SKM-1 treated with dmso at 0.1 percent for 144 hours (cell line): ENCODE data around the gene TAS1R1.

ENCODE experiments used
- DNase-seq: peaks from one replicate; lab custom pipeline; 2025; ENCODE audit not compliant: unreplicated experiment; lab: John Stamatoyannopoulos, UW

Gene TAS1R1

GRCh38 chr1:6628971-6629479 lies 73.9 kb downstream of the TAS1R1 start:
- no peak for DNase-seq
